Putamen (tissue), 1 donor: ENCODE results near the gene OSCAR.

ENCODE experiments used
- DNase-seq: peaks from one replicate; pipeline ENCODE4 v3.0.0-alpha.2; 2016; ENCODE audit warnings: low spot score

OSCAR gene

DNA sequence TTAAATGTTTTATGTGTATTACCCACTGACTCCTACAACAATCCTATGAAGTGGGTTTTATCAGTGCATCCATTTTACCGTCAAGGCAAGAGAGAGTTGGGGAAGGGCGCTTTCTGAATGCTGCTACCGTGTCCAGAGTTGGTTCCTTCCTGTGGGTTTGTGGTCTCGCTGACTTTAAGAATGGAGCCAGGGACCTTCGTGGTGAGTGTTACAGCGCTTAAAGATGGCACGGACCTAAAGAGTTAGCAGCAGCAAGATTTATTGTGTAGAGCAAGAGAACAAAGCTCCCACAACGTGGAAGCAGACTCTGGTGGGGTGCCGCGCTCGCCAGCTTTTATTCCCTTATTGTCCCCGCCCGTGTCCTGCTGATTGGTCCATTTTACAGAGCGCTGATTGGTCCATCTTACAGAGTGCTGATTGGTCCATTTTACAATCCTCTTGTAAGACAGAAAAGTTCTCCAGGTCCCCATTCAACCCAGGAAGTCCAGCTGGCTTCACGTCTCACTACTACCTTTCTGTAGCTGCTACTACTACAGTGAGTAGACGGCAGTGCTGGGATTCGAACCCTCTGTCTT lies 6.1 kb downstream of the OSCAR start:
- DNase-seq, result no peak

DNA sequence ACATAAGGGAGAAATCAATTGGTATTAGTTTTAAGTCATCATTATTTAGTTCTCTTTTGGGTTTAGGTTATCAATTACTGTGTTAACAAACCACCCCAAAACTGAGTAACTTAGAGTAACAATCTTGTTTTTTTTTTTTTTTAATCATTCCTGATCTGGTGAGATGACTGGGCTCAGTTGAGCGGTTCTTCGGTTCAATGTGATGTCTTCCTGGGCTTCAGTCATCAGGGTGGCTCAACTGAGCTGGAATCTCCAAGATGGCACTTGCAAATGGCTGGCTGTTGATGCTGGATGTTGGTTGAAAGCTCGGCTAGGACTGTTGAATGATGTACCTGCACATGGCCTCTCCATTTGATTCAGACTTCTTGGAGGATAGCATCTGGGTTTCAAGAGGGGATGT lies 16.2 kb downstream of the OSCAR start:
- DNase-seq, result no peak

DNA sequence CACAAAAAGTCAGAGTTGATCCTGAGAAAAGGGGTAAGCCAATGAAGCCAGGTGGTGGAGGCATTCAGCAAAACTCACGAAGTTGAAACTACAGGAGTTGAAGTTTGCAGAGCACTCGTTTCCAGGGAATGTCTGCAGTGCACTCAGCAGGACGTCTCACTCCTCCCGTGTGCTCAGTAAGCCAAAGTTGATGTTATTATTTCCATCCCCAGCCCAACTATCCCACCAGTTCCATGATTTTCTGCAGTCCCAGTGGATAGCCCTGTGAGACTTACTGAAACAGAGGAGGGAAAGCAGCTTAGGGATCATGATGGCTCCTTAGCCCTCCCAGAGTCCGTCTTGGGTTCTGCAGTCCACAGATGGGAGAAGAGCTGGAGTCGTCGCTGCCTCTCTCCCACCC lies 19.6 kb downstream of the OSCAR start, which contains the start of gene TARM1:
TARM1 (minus strand) TSS at position 334 of the 400 bp plus-strand sequence; CDS start at position 309, 25 bp downstream.
- DNase-seq, result no peak

DNA sequence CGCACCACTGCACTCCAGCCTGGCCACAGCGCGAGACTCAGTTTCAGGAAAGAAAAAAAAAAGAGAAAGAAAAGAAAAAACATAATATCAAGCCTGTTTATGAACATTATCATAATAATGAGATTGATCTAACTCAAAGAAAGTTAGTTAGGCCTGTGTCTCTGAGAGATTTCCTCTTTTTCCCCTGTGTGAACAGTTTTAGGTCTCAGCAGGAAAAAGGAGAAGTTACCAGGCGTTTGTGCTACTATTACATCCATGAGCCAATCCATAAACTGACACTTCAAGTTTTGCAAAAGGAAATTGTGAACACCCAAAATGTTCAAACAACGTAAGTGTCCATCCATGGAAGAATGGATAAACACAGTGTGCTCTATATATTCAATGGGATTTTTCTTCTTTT lies 23.3 kb downstream of the OSCAR start:
- DNase-seq, result no peak

DNA sequence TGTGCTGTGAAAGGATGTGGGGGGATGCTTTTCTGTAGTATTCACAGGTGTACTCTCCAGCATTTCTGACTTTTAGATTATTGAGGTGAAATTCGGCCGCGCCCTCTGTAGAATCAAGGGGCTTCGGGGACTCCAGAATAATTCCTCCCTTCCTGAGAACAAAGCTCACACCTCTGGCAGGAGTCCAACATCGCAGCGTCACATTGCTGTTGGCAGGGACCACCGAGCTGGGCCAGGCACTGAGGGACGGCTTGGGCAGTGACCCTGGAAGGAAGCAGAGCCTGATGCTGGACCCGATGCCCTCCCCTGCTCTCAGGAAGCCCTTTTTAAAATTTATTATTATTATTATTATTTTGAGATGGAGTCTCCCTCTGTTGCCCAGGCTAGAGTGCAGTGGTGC lies 25.8 kb downstream of the OSCAR start:
- DNase-seq, result no peak

DNA sequence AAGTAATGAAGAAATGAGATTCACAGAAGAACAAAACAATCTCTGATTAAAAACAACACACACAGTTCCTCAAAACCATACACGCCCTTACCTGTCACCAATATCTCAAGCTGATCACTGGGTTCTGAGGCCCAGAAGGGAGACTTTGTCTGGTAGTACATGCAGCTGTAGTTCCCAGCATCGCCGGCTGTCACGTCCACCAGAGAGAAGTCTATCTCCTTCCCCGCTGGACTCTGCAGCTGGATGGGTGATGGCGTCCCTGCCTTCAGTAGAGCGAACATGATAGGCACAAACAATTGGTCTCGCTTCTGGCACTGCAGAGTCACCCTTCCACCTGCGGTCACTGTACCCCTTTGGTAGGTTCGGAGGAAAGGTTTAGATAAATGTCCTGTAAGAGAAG lies 26.8 kb downstream of the OSCAR start:
- DNase-seq, result no peak

DNA sequence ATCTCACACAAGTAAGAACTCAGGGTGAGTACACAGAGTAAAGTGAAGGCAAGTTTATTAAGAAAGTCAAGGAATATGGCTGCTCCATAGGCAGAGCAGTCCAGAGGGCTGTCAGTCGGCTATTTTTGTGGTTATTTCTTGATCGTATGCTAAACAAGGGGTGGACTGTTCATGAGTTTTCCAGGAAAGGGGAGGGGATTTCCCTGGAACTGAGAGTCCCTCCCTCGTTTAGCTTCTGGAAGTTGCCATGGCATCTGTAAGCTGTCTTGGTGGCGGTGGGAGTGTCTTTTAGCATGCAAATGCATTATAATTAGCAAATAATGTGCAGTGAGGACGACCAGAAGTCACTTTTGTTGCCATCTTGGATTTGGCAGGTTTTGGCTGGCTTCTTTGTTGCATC lies 31.1 kb downstream of the OSCAR start:
- DNase-seq, result no peak

DNA sequence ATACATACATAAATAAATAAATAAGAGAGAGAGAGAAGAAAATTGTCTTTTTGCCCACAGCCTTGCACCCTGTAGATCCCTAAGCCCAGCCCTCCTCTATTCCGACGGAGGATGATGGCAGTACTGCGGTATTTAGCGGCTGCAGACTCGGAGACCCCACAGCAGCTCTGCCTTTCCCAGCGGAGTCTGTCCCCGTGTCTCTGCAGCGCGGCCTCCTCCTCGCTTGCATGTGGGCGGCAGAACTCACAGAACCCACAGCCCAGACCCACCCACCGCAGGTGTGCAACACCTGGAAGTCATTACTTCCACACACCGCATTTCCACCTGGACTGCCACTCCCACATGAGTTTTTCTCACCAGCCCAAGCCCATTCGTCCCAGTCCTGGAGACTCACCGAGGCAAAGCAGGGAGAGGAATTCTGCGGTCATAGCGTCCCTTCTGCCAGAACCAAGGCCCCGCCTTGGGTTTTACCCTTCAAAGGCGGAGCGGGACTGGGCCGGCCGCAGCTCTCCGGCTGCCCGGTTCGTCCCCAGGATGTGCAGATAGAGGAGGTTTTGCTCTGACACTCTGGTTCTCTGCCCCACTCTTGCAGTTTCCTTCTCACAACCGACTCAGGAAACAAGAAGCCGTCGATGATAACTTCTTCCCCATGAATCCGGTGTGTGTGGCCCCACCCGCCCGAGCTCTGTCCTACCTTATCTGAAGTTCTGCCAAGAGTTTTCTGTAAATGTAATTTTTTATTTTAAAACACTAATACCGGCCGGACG lies 37.1 kb downstream of the OSCAR start, which contains the start of gene VSTM1:
VSTM1 (minus strand) TSS at position 548 of the 767 bp plus-strand sequence; CDS start at position 428, 120 bp downstream.
- no peak for DNase-seq

DNA sequence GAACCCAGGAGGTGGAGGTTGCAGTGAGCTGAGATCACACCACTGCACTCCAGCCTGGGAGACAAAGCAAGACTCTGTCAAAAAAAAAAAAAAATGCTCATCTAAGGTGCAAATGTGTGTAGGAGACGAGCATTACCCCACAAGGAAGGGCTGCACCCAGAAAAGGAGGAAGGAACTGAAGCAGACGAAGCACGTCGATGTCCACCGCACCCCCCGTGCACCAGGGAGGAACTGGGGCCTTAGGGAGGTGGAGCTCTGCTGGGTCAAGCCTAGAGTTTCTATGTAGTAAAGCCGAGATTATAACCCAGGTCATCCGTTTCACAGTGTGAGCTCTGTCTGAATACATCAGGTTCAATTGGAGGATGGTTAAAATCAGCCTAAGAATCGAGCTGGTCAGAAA lies 38.0 kb downstream of the OSCAR start:
- no peak for DNase-seq

DNA sequence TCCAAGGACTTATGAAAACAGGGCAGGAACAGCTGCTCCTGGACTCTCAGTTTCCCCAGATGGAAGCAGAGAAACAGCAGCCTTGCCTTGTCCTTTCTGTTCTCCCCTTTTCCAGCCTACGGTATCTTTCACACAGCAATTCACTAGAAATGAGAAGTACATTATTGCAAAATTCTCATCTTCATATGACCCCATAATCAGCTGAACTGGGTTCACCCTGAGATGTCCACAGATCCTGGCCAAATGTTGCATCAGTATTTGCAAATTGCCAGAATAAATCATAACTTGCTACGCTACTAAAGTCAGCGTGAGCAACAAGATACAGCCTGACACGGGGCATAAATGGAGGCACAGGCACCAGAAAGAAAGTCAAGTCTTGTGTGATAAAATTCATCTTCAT lies 53.0 kb downstream of the OSCAR start:
- DNase-seq, result no peak

DNA sequence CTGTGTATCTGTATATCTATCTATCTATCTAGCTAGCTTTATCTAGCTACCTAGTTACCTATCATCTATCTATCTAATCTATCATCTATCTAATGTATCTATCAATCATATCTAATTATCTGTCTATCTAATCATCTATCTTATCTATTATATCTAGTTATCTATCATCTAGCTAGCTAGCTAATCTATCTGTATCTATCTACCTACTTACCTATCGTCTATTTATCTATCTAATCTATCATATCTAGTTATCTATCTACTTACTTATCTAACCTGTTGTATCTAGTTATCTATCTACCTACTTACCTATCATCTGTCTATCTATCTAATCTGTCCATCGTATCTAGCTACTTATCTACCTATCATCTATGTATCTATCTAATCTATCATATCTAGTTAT lies 54.8 kb downstream of the OSCAR start:
- no peak for DNase-seq
